ENCODE results near the gene SPG7.

The SPG7 gene

DNA sequence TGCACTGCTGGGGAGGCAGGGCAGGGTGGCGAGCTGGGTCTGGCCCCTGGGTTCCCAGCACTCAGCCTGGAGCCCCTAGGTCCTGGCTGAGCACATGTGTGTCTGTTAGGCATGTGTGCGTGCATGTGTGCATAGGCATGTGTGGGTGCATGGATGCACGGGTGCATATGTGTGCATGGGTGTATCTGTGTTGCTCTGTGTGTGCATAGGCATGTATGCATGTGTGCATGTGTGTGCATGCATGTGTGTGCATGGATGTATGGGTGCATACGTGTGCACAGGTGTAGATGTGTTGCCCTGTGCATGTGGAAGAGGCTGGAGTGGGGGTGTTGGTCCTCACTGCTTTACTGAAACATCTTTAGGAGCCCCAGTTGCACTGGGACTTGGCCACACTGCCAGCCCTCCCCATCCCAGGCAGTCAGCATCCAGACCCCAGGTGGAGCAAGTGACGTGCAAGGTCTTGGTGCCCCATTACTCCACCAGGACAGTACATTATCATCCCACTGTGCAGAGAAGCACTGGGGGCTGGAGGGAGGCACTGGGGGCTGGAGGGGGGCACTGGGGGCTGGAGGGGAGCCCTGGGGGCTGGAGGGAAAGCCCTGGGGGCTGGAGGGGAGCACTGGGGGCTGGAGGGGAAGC is 94.9 kb downstream of the SPG7 start:
- no peak for DNase-seq

DNA sequence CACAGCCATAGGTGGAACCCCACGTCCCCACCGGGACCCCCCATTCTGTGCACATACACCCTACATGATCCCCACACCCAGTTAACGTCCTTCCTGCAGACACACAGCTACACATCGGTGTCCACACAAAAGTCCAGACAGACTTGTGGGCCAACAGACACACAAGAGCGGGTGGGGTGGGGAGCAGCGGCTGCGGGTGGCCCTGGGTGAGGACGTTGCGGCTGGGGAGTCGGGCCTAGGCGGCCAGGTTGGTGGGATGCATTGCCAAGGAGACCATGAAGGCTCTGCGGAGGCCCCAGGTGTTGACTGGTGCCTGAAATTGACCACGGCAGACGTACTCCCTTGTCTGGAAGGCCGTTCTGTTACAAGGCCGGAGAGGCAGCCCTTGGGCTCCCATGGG is 96.6 kb downstream of the SPG7 start:
- DNase-seq: no peak

GRCh38 chr16:89605186-89605970 is 97.2 kb downstream of the SPG7 start:
- DNase-seq: no peak

DNA sequence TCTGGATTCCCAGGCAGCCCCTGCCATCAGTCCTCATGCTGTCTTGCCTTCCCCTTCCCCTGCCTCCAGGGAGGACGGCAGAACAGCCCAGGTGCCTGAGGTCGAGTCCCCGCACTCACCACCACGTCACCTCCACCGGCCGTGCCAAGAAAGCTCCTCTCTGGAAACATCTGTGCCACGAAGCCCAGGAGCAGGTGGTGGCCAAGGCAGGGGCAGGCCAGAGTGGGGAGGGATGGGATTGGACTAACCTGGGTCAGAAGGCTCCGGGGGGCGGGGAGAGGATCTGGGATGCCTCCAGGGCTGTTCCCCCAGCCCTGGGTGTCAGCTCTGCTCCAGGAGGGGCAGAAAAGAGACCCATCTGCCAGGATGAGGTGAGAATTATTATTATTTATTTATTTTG is 97.8 kb downstream of the SPG7 start:
- no peak for DNase-seq
